HepG2 (cell line): ENCODE measurements around the gene KCND1. TPM values are rescaled to one million over a fixed set of nuclear protein-coding genes. Genes with fewer than 3 reads are reported as not detected.
A peak's percentile ranks its signal among the peaks of the same experiment; 100 is the strongest.

Source experiments
- CHD2 ChIP-seq: IDR thresholded peaks from 2 replicates; pipeline ENCODE4 v1.6.1; 2011; ENCODE audit warnings: low read depth, low read length, improper control_type of control experiment
- KAT8 ChIP-seq: IDR thresholded peaks from 2 replicates; pipeline ENCODE4 v1.6.1; 2016; ENCODE audit warnings: missing genetic modification reagents, missing compliant biosample characterization
- MTA1 ChIP-seq: sonication (generic); formaldehyde crosslinking; IDR thresholded peaks from 2 replicates; pipeline ENCODE4 v1.4.0; 2020; ENCODE audit warnings: missing genetic modification reagents, mild to moderate bottlenecking, borderline replicate concordance
- NCOA1 ChIP-seq: sonication (generic); formaldehyde crosslinking; IDR thresholded peaks from 2 replicates; pipeline ENCODE4 v1.9.0; 2021; ENCODE audit warnings: missing genetic modification reagents
- NONO ChIP-seq, 2 experiments: fragments of 450-650 bp in 1 of 2; sonication (generic) in 1 of 2; formaldehyde crosslinking in 1 of 2; IDR thresholded peaks in 1 of 2; conservative IDR thresholded peaks in 1 of 2; 2 replicates each; pipeline versions ENCODE4 v1.6.1 to v1.8.0; 2017 to 2022; ENCODE audit warnings: mild to moderate bottlenecking in 1 of 2, missing genetic modification reagents in 1 of 2, moderate library complexity in 1 of 2
- NR2C2 ChIP-seq: sonication (generic); formaldehyde crosslinking; IDR thresholded peaks from 2 replicates; pipeline ENCODE4 v1.4.0; 2020; ENCODE audit warnings: missing genetic modification reagents, mild to moderate bottlenecking, moderate library complexity, borderline replicate concordance
- NRL ChIP-seq: sonication (generic); formaldehyde crosslinking; IDR thresholded peaks from 2 replicates; pipeline ENCODE4 v1.5.0; 2020; ENCODE audit warnings: missing genetic modification reagents, mild to moderate bottlenecking, moderate library complexity, borderline replicate concordance
- TBP ChIP-seq: sonication (generic); formaldehyde crosslinking; IDR thresholded peaks from 2 replicates; pipeline ENCODE4 v1.5.0; 2020; ENCODE audit warnings: missing genetic modification reagents
- ZFAT ChIP-seq: sonication (generic); formaldehyde crosslinking; conservative IDR thresholded peaks from 2 replicates; pipeline ENCODE4 v1.8.1; 2023; ENCODE audit warnings: missing genetic modification reagents, inconsistent platforms
- ZNF180 ChIP-seq: sonication (generic); formaldehyde crosslinking; IDR thresholded peaks from 2 replicates; pipeline ENCODE4 v1.4.0; 2020; ENCODE audit warnings: low read depth, missing genetic modification reagents, borderline replicate concordance
- ZNF34 ChIP-seq: sonication (generic); formaldehyde crosslinking; IDR thresholded peaks from 2 replicates; pipeline ENCODE4 v1.4.0; 2020; ENCODE audit warnings: mild to moderate bottlenecking, missing genetic modification reagents, borderline replicate concordance
- ZNF44 ChIP-seq: sonication (generic); formaldehyde crosslinking; IDR thresholded peaks from 2 replicates; pipeline ENCODE4 v1.5.1; 2020; ENCODE audit warnings: mild to moderate bottlenecking, missing genetic modification reagents
- ZNF441 ChIP-seq: sonication (generic); formaldehyde crosslinking; IDR thresholded peaks from 2 replicates; pipeline ENCODE4 v1.7.0; 2021; ENCODE audit warnings: missing genetic modification reagents, borderline replicate concordance
- ZNF446 ChIP-seq: sonication (generic); formaldehyde crosslinking; IDR thresholded peaks from 2 replicates; pipeline ENCODE4 v1.5.0; 2020; ENCODE audit warnings: mild to moderate bottlenecking, missing genetic modification reagents
- ZNF563 ChIP-seq: sonication (generic); formaldehyde crosslinking; IDR thresholded peaks from 2 replicates; pipeline ENCODE4 v1.8.0; 2022; ENCODE audit warnings: mild to moderate bottlenecking, moderate library complexity, missing genetic modification reagents
- ZNF7 ChIP-seq: IDR thresholded peaks from 2 replicates; pipeline ENCODE4 v1.6.1; 2016; ENCODE audit warnings: missing biosample characterization, missing genetic modification reagents
- polyA plus RNA-seq, 8 experiments: library from polyadenylated mRNA; depleted of rRNA in 3 of 8; stranded (reverse) in 7 of 8; unstranded in 1 of 8; fragments of >200 nt; fragmentation: Illumina TruSeq in 4 of 8; extraction: Trizol in 4 of 8; gene quantifications; 2 replicates each; pipeline versions ENCODE4 v1.2.1 to v1.2.3, GENCODE V29; 2011 to 2016; ENCODE audit warnings: low read depth in 4 of 8, missing spikeins in 1 of 8, mixed read lengths in 1 of 8; ENCODE audit not compliant: insufficient read depth in 1 of 8
- total RNA-seq, 5 experiments: library from RNA; depleted of rRNA; stranded (reverse); fragments of >200 nt; fragmentation: Illumina TruSeq; extraction: Trizol; gene quantifications; 2 replicates each; pipeline ENCODE4 v1.2.3, GENCODE V29; 2016; ENCODE audit warnings: low read depth in 1 of 5
- TF ChIP-seq, protein P1 (sequence below): sonication (generic); formaldehyde crosslinking; IDR thresholded peaks from 2 replicates; pipeline ENCODE4 v1.9.0; 2021; ENCODE audit warnings: missing genetic modification reagents, borderline replicate concordance
- TF ChIP-seq, protein P2 (sequence below): sonication (generic); formaldehyde crosslinking; IDR thresholded peaks from 2 replicates; pipeline ENCODE4 v1.5.0; 2020; ENCODE audit warnings: mild to moderate bottlenecking, missing genetic modification reagents, borderline replicate concordance
- TF ChIP-seq, protein P3 (sequence below): IDR thresholded peaks from 2 replicates; pipeline ENCODE4 v1.6.1; 2016; ENCODE audit warnings: low read depth, missing genetic modification reagents, missing compliant biosample characterization

Gene KCND1
- total and polyA plus RNA-seq, 2 of the 13 experiments (the other 11 are each of a cell fraction or from before 2014, with no cell fraction given) = 0.07 to 0.30 TPM

DNA sequence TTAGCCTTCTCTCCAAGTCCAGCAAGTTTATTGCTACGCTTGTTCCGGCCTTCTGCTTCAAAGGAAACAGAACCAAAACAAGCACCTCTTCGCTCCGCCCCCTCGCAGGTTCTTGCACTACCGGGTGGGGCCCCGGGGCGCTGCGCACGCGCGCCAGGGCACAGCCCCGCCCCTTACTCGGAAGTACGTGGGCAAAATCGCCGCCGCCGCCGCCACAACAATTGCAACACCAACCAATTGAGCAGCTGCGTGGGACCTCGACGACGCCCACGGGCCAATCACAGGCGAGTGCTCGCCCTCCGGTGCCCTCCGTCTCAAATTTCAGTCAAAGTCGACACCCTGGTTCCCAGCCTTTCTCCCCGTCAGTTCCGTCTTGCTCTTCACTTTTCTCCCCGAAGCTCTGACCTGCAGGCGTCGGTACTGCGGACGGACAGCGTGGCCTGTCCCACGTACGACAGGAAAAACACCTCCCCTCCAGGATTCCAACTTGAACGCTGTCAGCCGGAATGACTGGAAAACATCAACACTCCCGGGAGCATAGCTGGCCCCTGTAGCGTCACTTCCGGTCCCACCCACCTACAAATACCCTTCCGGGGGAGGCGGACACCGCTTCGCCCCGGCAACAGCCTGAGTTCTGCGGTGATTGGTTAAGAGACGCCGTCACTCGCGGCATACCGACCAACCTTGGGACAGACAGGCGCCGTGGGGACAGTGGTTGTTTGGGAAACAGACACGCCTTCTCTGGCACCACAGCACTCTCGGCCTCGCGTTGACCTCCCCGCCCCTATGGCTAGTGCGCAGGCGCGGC lies 13.6 kb downstream of the KCND1 start (continued):
- TF ChIP-seq NRL (CRISPR knock-in tag) = no peak; the same call in 1 of the 2 replicates
- TF ChIP-seq ZNF446 (CRISPR knock-in tag) = no peak
- no peak for TF ChIP-seq TBP (CRISPR knock-in tag)
- no peak for TF ChIP-seq ZNF34 (CRISPR knock-in tag)
- TF ChIP-seq, protein P1, sequence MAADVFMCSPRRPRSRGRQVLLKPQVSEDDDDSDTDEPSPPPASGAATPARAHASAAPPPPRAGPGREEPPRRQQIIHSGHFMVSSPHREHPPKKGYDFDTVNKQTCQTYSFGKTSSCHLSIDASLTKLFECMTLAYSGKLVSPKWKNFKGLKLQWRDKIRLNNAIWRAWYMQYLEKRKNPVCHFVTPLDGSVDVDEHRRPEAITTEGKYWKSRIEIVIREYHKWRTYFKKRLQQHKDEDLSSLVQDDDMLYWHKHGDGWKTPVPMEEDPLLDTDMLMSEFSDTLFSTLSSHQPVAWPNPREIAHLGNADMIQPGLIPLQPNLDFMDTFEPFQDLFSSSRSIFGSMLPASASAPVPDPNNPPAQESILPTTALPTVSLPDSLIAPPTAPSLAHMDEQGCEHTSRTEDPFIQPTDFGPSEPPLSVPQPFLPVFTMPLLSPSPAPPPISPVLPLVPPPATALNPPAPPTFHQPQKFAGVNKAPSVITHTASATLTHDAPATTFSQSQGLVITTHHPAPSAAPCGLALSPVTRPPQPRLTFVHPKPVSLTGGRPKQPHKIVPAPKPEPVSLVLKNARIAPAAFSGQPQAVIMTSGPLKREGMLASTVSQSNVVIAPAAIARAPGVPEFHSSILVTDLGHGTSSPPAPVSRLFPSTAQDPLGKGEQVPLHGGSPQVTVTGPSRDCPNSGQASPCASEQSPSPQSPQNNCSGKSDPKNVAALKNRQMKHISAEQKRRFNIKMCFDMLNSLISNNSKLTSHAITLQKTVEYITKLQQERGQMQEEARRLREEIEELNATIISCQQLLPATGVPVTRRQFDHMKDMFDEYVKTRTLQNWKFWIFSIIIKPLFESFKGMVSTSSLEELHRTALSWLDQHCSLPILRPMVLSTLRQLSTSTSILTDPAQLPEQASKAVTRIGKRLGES (CRISPR knock-in tag) = no peak
- no peak for TF ChIP-seq CHD2
- no peak for TF ChIP-seq ZNF180 (CRISPR knock-in tag)
- TF ChIP-seq KAT8 = peak; percentile 73; the same call in 1 of the 2 replicates
- no peak for TF ChIP-seq NCOA1 (CRISPR knock-in tag)
- TF ChIP-seq, protein P2, sequence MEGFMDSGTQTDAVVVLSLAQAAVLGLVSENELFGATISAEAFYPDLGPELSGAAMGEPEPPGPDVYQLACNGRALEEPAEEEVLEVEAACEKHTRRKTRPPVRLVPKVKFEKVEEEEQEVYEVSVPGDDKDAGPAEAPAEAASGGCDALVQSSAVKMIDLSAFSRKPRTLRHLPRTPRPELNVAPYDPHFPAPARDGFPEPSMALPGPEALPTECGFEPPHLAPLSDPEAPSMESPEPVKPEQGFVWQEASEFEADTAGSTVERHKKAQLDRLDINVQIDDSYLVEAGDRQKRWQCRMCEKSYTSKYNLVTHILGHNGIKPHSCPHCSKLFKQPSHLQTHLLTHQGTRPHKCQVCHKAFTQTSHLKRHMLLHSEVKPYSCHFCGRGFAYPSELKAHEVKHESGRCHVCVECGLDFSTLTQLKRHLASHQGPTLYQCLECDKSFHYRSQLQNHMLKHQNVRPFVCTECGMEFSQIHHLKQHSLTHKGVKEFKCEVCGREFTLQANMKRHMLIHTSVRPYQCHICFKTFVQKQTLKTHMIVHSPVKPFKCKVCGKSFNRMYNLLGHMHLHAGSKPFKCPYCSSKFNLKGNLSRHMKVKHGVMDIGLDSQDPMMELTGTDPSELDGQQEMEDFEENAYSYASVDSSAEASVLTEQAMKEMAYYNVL = no peak
- no peak for TF ChIP-seq ZNF441 (CRISPR knock-in tag)
- no peak for TF ChIP-seq ZNF7 (CRISPR knock-in tag)
- TF ChIP-seq, protein P3, sequence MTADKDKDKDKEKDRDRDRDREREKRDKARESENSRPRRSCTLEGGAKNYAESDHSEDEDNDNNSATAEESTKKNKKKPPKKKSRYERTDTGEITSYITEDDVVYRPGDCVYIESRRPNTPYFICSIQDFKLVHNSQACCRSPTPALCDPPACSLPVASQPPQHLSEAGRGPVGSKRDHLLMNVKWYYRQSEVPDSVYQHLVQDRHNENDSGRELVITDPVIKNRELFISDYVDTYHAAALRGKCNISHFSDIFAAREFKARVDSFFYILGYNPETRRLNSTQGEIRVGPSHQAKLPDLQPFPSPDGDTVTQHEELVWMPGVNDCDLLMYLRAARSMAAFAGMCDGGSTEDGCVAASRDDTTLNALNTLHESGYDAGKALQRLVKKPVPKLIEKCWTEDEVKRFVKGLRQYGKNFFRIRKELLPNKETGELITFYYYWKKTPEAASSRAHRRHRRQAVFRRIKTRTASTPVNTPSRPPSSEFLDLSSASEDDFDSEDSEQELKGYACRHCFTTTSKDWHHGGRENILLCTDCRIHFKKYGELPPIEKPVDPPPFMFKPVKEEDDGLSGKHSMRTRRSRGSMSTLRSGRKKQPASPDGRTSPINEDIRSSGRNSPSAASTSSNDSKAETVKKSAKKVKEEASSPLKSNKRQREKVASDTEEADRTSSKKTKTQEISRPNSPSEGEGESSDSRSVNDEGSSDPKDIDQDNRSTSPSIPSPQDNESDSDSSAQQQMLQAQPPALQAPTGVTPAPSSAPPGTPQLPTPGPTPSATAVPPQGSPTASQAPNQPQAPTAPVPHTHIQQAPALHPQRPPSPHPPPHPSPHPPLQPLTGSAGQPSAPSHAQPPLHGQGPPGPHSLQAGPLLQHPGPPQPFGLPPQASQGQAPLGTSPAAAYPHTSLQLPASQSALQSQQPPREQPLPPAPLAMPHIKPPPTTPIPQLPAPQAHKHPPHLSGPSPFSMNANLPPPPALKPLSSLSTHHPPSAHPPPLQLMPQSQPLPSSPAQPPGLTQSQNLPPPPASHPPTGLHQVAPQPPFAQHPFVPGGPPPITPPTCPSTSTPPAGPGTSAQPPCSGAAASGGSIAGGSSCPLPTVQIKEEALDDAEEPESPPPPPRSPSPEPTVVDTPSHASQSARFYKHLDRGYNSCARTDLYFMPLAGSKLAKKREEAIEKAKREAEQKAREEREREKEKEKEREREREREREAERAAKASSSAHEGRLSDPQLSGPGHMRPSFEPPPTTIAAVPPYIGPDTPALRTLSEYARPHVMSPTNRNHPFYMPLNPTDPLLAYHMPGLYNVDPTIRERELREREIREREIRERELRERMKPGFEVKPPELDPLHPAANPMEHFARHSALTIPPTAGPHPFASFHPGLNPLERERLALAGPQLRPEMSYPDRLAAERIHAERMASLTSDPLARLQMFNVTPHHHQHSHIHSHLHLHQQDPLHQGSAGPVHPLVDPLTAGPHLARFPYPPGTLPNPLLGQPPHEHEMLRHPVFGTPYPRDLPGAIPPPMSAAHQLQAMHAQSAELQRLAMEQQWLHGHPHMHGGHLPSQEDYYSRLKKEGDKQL (CRISPR knock-in tag) = no peak
- no peak for TF ChIP-seq ZNF44 (CRISPR knock-in tag)
- no peak for TF ChIP-seq ZFAT (CRISPR knock-in tag)
- no peak for TF ChIP-seq MTA1 (CRISPR knock-in tag)
- TF ChIP-seq NR2C2 (CRISPR knock-in tag) = peak; percentile 97
- TF ChIP-seq NONO (IDR thresholded peaks at IDR 0.05) = no peak
- no peak for TF ChIP-seq NONO (CRISPR knock-in tag; conservative IDR thresholded peaks at IDR 0.05)
- TF ChIP-seq ZNF563 (CRISPR knock-in tag) = no peak
